Lung microvascular endothelial cell (primary cell): ENCODE data around the gene WDFY4. TPM values are rescaled to one million over a fixed set of nuclear protein-coding genes. Genes with fewer than 3 reads are reported as not detected.
A peak's percentile ranks its signal among the peaks of the same experiment; 100 is the strongest.

Source experiments
- DNase-seq, 2 donors: peaks; one replicate each; pipeline versions ENCODE4 v3.0.0 to v3.0.0-alpha.2; 2010; ENCODE audit warnings: low read depth in 2 of 2
- total RNA-seq: library from RNA; depleted of rRNA; stranded (reverse); fragments of >200 nt; gene quantifications from 2 replicates; pipeline ENCODE4 v1.2.1, GENCODE V29; 2014

WDFY4 gene
- total RNA-seq, 1 donor from 2014 or later: under 0.01 TPM

- no peak for DNase-seq
Observed at GRCh38 chr10:48789486-48790456, 105.1 kb downstream of the WDFY4 start.

- no peak for DNase-seq
Observed at GRCh38 chr10:48790457-48791044, 105.9 kb downstream of the WDFY4 start.

- no peak for DNase-seq
Observed at GRCh38 chr10:48791267-48791928, 106.7 kb downstream of the WDFY4 start.

- no peak for DNase-seq
Observed at GRCh38 chr10:48792121-48792520, 107.4 kb downstream of the WDFY4 start.

- peak in 1 of 2 donors; percentile 54 for DNase-seq
Observed at GRCh38 chr10:48792687-48793096, 108.0 kb downstream of the WDFY4 start.

GRCh38 chr10:48794074-48794473 is 109.4 kb downstream of the WDFY4 start:
- DNase-seq: no peak

GRCh38 chr10:48796713-48797245 is 112.1 kb downstream of the WDFY4 start:
- DNase-seq: no peak

GRCh38 chr10:48797830-48798229 is 113.2 kb downstream of the WDFY4 start:
- no peak for DNase-seq

GRCh38 chr10:48798481-48799254 is 114.0 kb downstream of the WDFY4 start:
- peak in 1 of 2 donors; percentile 67 for DNase-seq

GRCh38 chr10:48799341-48800006 is 114.8 kb downstream of the WDFY4 start:
- DNase-seq: no peak

GRCh38 chr10:48800007-48800675 is 115.5 kb downstream of the WDFY4 start:
- DNase-seq: no peak

GRCh38 chr10:48801001-48801421 is 116.3 kb downstream of the WDFY4 start:
- DNase-seq: peak in 1 of 2 donors; percentile 53

GRCh38 chr10:48802611-48803071 is 118.0 kb downstream of the WDFY4 start:
- no peak for DNase-seq

- DNase-seq: no peak
Observed at GRCh38 chr10:48803801-48804584, 119.3 kb downstream of the WDFY4 start.

- DNase-seq: no peak
Observed at GRCh38 chr10:48804740-48805182, 120.1 kb downstream of the WDFY4 start.

- DNase-seq: no peak
Observed at GRCh38 chr10:48805411-48805810, 120.7 kb downstream of the WDFY4 start.

- no peak for DNase-seq
Observed at GRCh38 chr10:48805848-48806247, 121.2 kb downstream of the WDFY4 start.

- DNase-seq: no peak
Observed at GRCh38 chr10:48806342-48806741, 121.7 kb downstream of the WDFY4 start.
